Neural cell (in vitro differentiated cells): ENCODE data around the gene ZBP1. TPM values are rescaled to one million over a fixed set of nuclear protein-coding genes. Genes with fewer than 3 reads are reported as not detected.

Experiments used
- H2AFZ ChIP-seq: fragments of 200-600, 300-800 bp; sonication (generic), shearing (Covaris generic); 2 replicates; pipeline ENCODE4 v1.6.0; 2014; ENCODE audit warnings: low read depth, mild to moderate bottlenecking, antibody characterized with exemption, low read length, moderate library complexity
- H3F3A ChIP-seq: fragments of 200-600 bp; shearing (Covaris generic); 2 replicates; pipeline ENCODE4 v1.6.1; 2016; ENCODE audit warnings: mild to moderate bottlenecking, moderate library complexity, mixed read lengths, antibody characterized with exemption, low read length; ENCODE audit not compliant: insufficient read depth, poor library complexity, severe bottlenecking
- H3K27ac ChIP-seq: fragments of 200-600, 300-800 bp; sonication (generic), shearing (Covaris generic); 2 replicates; pipeline ENCODE4 v1.5.1; 2014; ENCODE audit warnings: mild to moderate bottlenecking, low read length, moderate library complexity
- H3K27me3 ChIP-seq: fragments of 300-800, 200-600 bp; sonication (generic), shearing (Covaris generic); 2 replicates; pipeline ENCODE4 v1.6.0; 2014; ENCODE audit warnings: mild to moderate bottlenecking, low read depth, low read length, moderate library complexity; ENCODE audit not compliant: insufficient read depth
- H3K36me3 ChIP-seq: fragments of 300-800, 200-600 bp; sonication (generic), shearing (Covaris generic); 2 replicates; pipeline ENCODE4 v1.5.1; 2014; ENCODE audit warnings: mild to moderate bottlenecking, antibody characterized with exemption, low read length, moderate library complexity; ENCODE audit not compliant: insufficient read depth
- H3K4me2 ChIP-seq: fragments of 300-800, 200-600 bp; sonication (generic), shearing (Covaris generic); 2 replicates; pipeline ENCODE4 v1.6.0; 2014; ENCODE audit warnings: mild to moderate bottlenecking, low read length
- H3K4me3 ChIP-seq: fragments of 300-800, 200-600 bp; sonication (generic), shearing (Covaris generic); 2 replicates; pipeline ENCODE4 v1.5.1; 2014; ENCODE audit warnings: mild to moderate bottlenecking, low read length, moderate library complexity
- H3K79me2 ChIP-seq: fragments of 200-600 bp; shearing (Covaris generic); replicated peaks from 2 replicates; pipeline ENCODE4 v1.6.0; 2014; ENCODE audit warnings: mild to moderate bottlenecking, low read length, moderate library complexity; ENCODE audit not compliant: insufficient read depth
- H3K9ac ChIP-seq: fragments of 300-800, 200-600 bp; sonication (generic), shearing (Covaris generic); 2 replicates; pipeline ENCODE4 v1.6.1; 2016; ENCODE audit warnings: mild to moderate bottlenecking, low read length, mixed read lengths
- H3K9me2 ChIP-seq: fragments of 200-600 bp; shearing (Covaris generic); 2 replicates; pipeline ENCODE4 v1.6.1; 2016; ENCODE audit warnings: mild to moderate bottlenecking, low read length, mixed read lengths; ENCODE audit not compliant: insufficient read depth
- H3K9me3 ChIP-seq: fragments of 200-600, 300-800 bp; sonication (generic), shearing (Covaris generic); 2 replicates; pipeline ENCODE4 v1.6.1; 2016; ENCODE audit warnings: mild to moderate bottlenecking, mixed run types, low read length, moderate library complexity, mixed read lengths
- H4K20me1 ChIP-seq: fragments of 200-600 bp; shearing (Covaris generic); 2 replicates; pipeline ENCODE4 v1.6.1; 2016; ENCODE audit warnings: mild to moderate bottlenecking, mixed run types; ENCODE audit not compliant: insufficient read depth
- EP300 ChIP-seq: fragments of 450-650 bp; conservative IDR thresholded peaks from 2 replicates; pipeline ENCODE4 v1.6.1; 2014; ENCODE audit warnings: antibody characterized with exemption, mild to moderate bottlenecking, moderate library complexity; ENCODE audit not compliant: poor library complexity, severe bottlenecking
- EZH2 ChIP-seq: fragments of 200-600, 300-800 bp; shearing (Covaris generic), sonication (generic); IDR thresholded peaks from 2 replicates; pipeline ENCODE4 v1.6.1; 2014; ENCODE audit warnings: antibody characterized with exemption, low read length, borderline replicate concordance, mild to moderate bottlenecking; ENCODE audit not compliant: insufficient read depth, poor library complexity, severe bottlenecking
- MXI1 ChIP-seq: fragments of 450-650 bp; conservative IDR thresholded peaks from 2 replicates; pipeline ENCODE4 v1.6.1; 2014; ENCODE audit warnings: antibody characterized with exemption, mild to moderate bottlenecking; ENCODE audit not compliant: poor library complexity, severe bottlenecking
- POLR2AphosphoS5 ChIP-seq: IDR thresholded peaks from 2 replicates; pipeline ENCODE4 v1.6.1; 2012
- RAD21 ChIP-seq: fragments of 450-650 bp; conservative IDR thresholded peaks from 2 replicates; pipeline ENCODE4 v1.6.1; 2014; ENCODE audit warnings: antibody characterized with exemption, mild to moderate bottlenecking, moderate library complexity
- SMC3 ChIP-seq: fragments of 450-650 bp; conservative IDR thresholded peaks from 2 replicates; pipeline ENCODE4 v1.6.1; 2014; ENCODE audit warnings: antibody characterized with exemption, mild to moderate bottlenecking, moderate library complexity; ENCODE audit not compliant: poor library complexity
- TAF1 ChIP-seq: IDR thresholded peaks from 2 replicates; pipeline ENCODE4 v1.6.1; 2012; ENCODE audit warnings: low read depth
- polyA plus RNA-seq: library from polyadenylated mRNA; depleted of rRNA; stranded (reverse); fragments of >200 nt; gene quantifications from 2 replicates; pipeline ENCODE4 v1.2.3, GENCODE V29; 2014
- TF ChIP-seq, protein P1 (sequence below): IDR thresholded peaks from 2 replicates; pipeline ENCODE4 v1.6.1; 2012; ENCODE audit warnings: borderline replicate concordance
- TF ChIP-seq, protein P2 (sequence below): fragments of 450-650 bp; IDR thresholded peaks from 2 replicates; pipeline ENCODE4 v1.5.1; 2014; ENCODE audit warnings: antibody characterized with exemption, mild to moderate bottlenecking, moderate library complexity; ENCODE audit not compliant: poor library complexity, severe bottlenecking

The ZBP1 gene
- polyA plus RNA-seq, 1 donor from 2014 or later, result not detected

DNA sequence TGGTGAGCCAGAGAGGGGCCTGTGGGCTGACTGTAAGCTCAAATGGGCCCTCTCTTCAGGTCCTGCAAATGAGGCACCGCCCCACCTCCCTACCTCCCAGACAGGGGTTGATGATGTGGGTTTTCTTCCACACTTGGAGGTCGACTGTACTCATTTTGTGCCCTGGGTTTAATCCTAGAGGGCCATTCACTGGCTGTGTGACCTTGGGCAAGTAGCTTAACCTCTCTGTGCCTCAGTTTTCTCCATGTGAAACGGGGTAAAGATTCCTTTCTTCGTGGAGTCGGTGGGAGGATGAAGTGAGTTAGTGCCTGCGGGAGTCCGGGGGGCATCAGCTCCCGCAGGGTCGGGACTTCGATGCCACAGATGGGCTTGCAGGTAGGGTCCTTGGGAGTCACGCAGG lies 23.9 kb downstream of the ZBP1 start:
- no peaks in the 10 kb centered on the region for H3K79me2 ChIP-seq
- no peak overlapping the region for H3K4me3 ChIP-seq
- H2AFZ ChIP-seq, result no peak overlapping the region
- H3K27me3 ChIP-seq, result no peaks in the 10 kb centered on the region
- no peak for TF ChIP-seq MXI1
- TF ChIP-seq EZH2, result no peak
- TF ChIP-seq, protein P1, sequence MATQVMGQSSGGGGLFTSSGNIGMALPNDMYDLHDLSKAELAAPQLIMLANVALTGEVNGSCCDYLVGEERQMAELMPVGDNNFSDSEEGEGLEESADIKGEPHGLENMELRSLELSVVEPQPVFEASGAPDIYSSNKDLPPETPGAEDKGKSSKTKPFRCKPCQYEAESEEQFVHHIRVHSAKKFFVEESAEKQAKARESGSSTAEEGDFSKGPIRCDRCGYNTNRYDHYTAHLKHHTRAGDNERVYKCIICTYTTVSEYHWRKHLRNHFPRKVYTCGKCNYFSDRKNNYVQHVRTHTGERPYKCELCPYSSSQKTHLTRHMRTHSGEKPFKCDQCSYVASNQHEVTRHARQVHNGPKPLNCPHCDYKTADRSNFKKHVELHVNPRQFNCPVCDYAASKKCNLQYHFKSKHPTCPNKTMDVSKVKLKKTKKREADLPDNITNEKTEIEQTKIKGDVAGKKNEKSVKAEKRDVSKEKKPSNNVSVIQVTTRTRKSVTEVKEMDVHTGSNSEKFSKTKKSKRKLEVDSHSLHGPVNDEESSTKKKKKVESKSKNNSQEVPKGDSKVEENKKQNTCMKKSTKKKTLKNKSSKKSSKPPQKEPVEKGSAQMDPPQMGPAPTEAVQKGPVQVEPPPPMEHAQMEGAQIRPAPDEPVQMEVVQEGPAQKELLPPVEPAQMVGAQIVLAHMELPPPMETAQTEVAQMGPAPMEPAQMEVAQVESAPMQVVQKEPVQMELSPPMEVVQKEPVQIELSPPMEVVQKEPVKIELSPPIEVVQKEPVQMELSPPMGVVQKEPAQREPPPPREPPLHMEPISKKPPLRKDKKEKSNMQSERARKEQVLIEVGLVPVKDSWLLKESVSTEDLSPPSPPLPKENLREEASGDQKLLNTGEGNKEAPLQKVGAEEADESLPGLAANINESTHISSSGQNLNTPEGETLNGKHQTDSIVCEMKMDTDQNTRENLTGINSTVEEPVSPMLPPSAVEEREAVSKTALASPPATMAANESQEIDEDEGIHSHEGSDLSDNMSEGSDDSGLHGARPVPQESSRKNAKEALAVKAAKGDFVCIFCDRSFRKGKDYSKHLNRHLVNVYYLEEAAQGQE, result no peak
- TF ChIP-seq POLR2AphosphoS5, result no peak
- TF ChIP-seq TAF1, result no peak
- no peak for TF ChIP-seq RAD21
- no peak for TF ChIP-seq EP300
- TF ChIP-seq, protein P2, sequence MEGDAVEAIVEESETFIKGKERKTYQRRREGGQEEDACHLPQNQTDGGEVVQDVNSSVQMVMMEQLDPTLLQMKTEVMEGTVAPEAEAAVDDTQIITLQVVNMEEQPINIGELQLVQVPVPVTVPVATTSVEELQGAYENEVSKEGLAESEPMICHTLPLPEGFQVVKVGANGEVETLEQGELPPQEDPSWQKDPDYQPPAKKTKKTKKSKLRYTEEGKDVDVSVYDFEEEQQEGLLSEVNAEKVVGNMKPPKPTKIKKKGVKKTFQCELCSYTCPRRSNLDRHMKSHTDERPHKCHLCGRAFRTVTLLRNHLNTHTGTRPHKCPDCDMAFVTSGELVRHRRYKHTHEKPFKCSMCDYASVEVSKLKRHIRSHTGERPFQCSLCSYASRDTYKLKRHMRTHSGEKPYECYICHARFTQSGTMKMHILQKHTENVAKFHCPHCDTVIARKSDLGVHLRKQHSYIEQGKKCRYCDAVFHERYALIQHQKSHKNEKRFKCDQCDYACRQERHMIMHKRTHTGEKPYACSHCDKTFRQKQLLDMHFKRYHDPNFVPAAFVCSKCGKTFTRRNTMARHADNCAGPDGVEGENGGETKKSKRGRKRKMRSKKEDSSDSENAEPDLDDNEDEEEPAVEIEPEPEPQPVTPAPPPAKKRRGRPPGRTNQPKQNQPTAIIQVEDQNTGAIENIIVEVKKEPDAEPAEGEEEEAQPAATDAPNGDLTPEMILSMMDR, result no peak
- TF ChIP-seq SMC3, result no peak
- H3K4me2 ChIP-seq, result no peak overlapping the region
- no peaks in the 10 kb centered on the region for H3K36me3 ChIP-seq
- no peaks in the 10 kb centered on the region for H3K9me2 ChIP-seq
- no peaks in the 10 kb centered on the region for H3K9me3 ChIP-seq
- no peak overlapping the region for H3K9ac ChIP-seq
- no peaks in the 10 kb centered on the region for H4K20me1 ChIP-seq
- H3F3A ChIP-seq, result no peaks in the 10 kb centered on the region
- H3K27ac ChIP-seq, result no peak overlapping the region

DNA sequence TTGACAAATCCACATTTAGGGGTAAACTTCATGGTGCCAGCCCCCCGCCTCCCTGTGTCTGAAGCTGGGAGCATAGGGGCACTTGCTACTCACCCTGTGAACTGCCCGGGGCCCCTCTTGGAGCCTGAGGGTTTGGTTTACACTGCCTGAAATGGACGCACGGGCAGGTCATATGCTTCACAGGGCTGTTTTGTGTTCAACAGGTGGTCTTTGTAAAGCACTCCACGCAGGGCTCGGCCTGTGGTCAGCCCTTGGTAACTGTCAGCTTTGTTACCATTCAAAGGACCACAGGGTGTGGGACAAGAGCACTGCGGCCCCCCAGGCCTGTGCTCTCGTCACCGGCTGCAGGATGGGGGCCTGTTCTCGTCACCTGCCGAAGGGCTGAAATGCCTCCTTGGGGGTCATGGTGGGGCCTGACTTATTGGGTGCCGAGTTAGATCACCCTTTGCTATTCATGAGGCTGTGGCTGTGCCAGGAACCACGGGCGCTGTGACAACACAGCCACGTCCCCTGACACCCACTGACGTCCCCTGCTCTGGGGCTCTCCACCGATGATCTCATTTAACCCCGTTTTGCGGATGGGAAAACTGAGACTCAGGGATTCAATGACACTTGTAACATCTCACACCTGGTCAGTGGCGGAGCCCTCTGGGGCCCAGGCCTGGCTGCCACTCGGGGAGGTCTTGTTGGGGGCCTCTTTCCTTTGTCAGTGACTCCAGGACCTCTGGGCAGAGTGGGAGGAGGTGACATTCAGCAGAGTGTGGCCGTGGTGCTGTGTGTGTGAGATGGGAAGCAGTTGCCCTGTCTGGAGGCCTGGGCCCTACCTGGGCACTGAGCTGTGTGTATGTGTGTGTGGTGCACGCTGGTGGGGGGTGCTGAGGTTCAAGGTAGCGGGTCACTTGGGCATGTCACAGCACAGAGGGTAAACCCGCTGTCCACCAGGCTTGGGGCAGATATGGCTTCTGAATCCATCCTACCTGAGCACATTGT lies 24.9 kb downstream of the ZBP1 start:
- Histone ChIP-seq H3K9me2 (no peaks in the 10 kb centered on the region), H3K9me3 (no peaks in the 10 kb centered on the region), H4K20me1 (no peaks in the 10 kb centered on the region)

More for the DNA sequence above, 24.9 kb downstream of the ZBP1 start:
- no peak overlapping the region for H3K4me3 ChIP-seq
- no peaks in the 10 kb centered on the region for H3K27me3 ChIP-seq
- TF ChIP-seq, protein P2, result no peak
- TF ChIP-seq POLR2AphosphoS5, result no peak
- no peak for TF ChIP-seq SMC3
- no peak for TF ChIP-seq TAF1
- TF ChIP-seq, protein P1, result no peak
- no peak overlapping the region for H3K4me2 ChIP-seq
- no peaks in the 10 kb centered on the region for H3K79me2 ChIP-seq
- H3K9ac ChIP-seq, result no peak overlapping the region
- H2AFZ ChIP-seq, result no peak overlapping the region
- H3K36me3 ChIP-seq, result no peaks in the 10 kb centered on the region
- no peaks in the 10 kb centered on the region for H3F3A ChIP-seq
- no peak overlapping the region for H3K27ac ChIP-seq
